ENCODE data around the gene ZCCHC3. TPM values are rescaled to one million over a fixed set of nuclear protein-coding genes. Genes with fewer than 3 reads are reported as not detected.
"Not testable (repeated sequence)": the region's sequence is repeated elsewhere in the genome, so short reads cannot be mapped to it uniquely, and the experiment has no call there.

ZCCHC3 gene
- total RNA-seq: 10 to 100 TPM; 29.1 to 34.9 TPM
- polyA plus RNA-seq (ENCODE audit: insufficient read depth, low read depth, low replicate concordance): 21.2 TPM
- long read RNA-seq, donor 1, transcript ZCCHC3-201 (1 exons, 3,354 nt): major isoform, 74 of 74 reads
- long read RNA-seq, donor 1, partial matches to known transcripts: 0 of 74 reads
- long read RNA-seq, donor 1, other reads (novel, unspliced or antisense): 0 of 74 reads
- long read RNA-seq, donor 2, transcript ZCCHC3-201 (1 exons, 3,354 nt): major isoform, 47 of 47 reads
- long read RNA-seq, donor 2, partial matches to known transcripts: 0 of 47 reads
- long read RNA-seq, donor 2, other reads (novel, unspliced or antisense): 0 of 47 reads

DNA sequence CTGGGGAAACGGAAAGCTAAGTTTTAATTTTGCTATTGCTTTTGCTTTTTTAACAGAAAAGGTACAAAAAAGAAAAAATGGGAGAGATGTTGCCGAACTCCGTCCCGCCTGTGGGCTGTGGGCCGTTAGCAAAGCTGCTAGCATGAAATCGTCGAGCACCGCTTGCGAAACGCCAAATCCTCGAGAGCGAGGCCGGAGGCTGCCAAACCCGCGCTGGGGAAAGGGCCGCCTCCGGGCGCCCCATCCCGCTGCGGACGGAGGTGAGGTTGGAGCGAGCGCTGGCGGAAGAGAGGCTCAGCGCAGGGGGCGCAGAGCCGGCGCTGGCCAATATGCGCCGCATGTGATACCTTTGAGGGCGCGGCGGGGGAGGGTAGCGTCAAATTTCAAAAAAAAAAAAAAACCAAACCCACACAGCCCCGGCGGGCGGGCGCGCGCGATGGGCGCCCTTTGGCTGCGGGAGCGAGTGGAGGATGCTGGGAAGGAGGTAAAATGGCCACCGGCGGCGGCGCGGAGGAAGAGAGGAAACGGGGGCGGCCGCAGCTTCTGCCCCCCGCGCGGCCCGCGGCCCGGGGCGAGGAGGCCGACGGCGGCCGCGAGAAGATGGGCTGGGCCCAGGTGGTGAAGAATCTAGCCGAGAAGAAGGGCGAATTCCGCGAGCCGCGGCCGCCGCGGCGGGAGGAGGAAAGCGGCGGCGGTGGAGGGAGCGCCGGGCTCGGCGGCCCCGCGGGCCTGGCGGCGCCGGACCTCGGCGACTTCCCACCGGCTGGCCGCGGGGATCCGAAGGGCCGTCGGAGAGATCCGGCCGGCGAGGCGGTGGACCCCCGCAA lies at the start of gene ZCCHC3:
ZCCHC3 (plus strand) TSS at position 473 of the 827 bp plus-strand sequence; CDS start at position 490, 17 bp downstream.
- WGBS, 2 donors: 0 to 1% methylated on average over 57 to 99 of the region's 99 CpGs

GRCh38 chr20:251354-251753 lies 46.0 kb upstream of the ZCCHC3 start:
- no peak for TF ChIP-seq CTCF (IDR thresholded peaks at IDR 0.05)
- no peak for TF ChIP-seq POLR2A (IDR thresholded peaks at IDR 0.05)
- no peaks in the 10 kb centered on the region for H3K36me3 ChIP-seq (ENCODE audit: low read depth, missing control alignments)
- 50 to 59% methylated on average over 2 of the region's 2 CpGs for WGBS, 2 donors
- no peak overlapping the region for H3K27ac ChIP-seq
- H3K4me3 ChIP-seq: no peak overlapping the region
- no peaks in the 10 kb centered on the region for H3K27me3 ChIP-seq
- no peaks in the 10 kb centered on the region for H3K9me3 ChIP-seq
- H3K4me1 ChIP-seq: no peaks in the 10 kb centered on the region
- no peak for DNase-seq
- intact Hi-C loops (cut with DNase I; ENCODE audit: low total_unique reads): no loop called here

More for the DNA sequence above, at the start of gene ZCCHC3:
- intact Hi-C loops (cut with DNase I; ENCODE audit: low total_unique reads): no loop called here
- no peaks in the 10 kb centered on the region for H3K9me3 ChIP-seq
- peak within 1 kb of the TSS; percentile 98 to 100 for H3K27ac ChIP-seq
- peak within 1 kb of the TSS; percentile 89 to 90 for H3K4me3 ChIP-seq
- TF ChIP-seq CTCF (IDR thresholded peaks at IDR 0.05) (no peak), POLR2A (IDR thresholded peaks at IDR 0.05) (no peak)
- peak; percentile 87 for DNase-seq
- no peaks in the 10 kb centered on the region for H3K36me3 ChIP-seq (ENCODE audit: low read depth, missing control alignments)
- H3K27me3 ChIP-seq: no peaks in the 10 kb centered on the region
- peaks cover 33% of the 10 kb centered on the region for H3K4me1 ChIP-seq

GRCh38 chr20:252801-253200 lies 44.6 kb upstream of the ZCCHC3 start:
- Histone ChIP-seq H3K4me3 (no peak overlapping the region), H3K4me1 (no peaks in the 10 kb centered on the region), H3K36me3 (ENCODE audit: low read depth, missing control alignments) (no peaks in the 10 kb centered on the region), H3K27me3 (no peaks in the 10 kb centered on the region), H3K9me3 (no peaks in the 10 kb centered on the region), H3K27ac (no peak overlapping the region)
- no peak for DNase-seq
- 91% methylated on average over 2 of the region's 2 CpGs for WGBS, 2 donors
- no peak for TF ChIP-seq POLR2A (IDR thresholded peaks at IDR 0.05)
- no peak for TF ChIP-seq CTCF (IDR thresholded peaks at IDR 0.05)
- intact Hi-C loops (cut with DNase I; ENCODE audit: low total_unique reads): no loop called here

GRCh38 chr20:253447-253846 lies 43.9 kb upstream of the ZCCHC3 start:
- H3K27ac ChIP-seq; H3K4me3 ChIP-seq; H3K9me3 ChIP-seq; H3K36me3 ChIP-seq (ENCODE audit: low read depth, missing control alignments); H3K27me3 ChIP-seq; DNase-seq; intact Hi-C loops (cut with DNase I; ENCODE audit: low total_unique reads); H3K4me1 ChIP-seq: not testable (repeated sequence)
- 69 to 71% methylated on average over 6 of the region's 6 CpGs for WGBS, 2 donors

GRCh38 chr20:257419-257818 lies 40.0 kb upstream of the ZCCHC3 start, which contains the start of gene DEFB132:
TSS of gene DEFB132 (plus strand) at chr20:257724. CDS start at chr20:257779, 55 bp downstream.
- H3K27me3 ChIP-seq: no peaks in the 10 kb centered on the region
- no peak within 1 kb of the TSS for H3K4me3 ChIP-seq
- H3K36me3 ChIP-seq (ENCODE audit: low read depth, missing control alignments): no peaks in the 10 kb centered on the region
- no peaks in the 10 kb centered on the region for H3K4me1 ChIP-seq
- H3K9me3 ChIP-seq: no peaks in the 10 kb centered on the region
- H3K27ac ChIP-seq: no peak within 1 kb of the TSS
- DNase-seq: peak; percentile 42
- intact Hi-C loops (cut with DNase I; ENCODE audit: low total_unique reads): no loop called here
- no peak for TF ChIP-seq POLR2A (IDR thresholded peaks at IDR 0.05)
- 63 to 66% methylated on average over 7 of the region's 7 CpGs for WGBS, 2 donors

All from testis (tissue), 5 donors.